ENCODE results near the gene CADM1.

CADM1 gene

GRCh38 chr11:115503083-115503885, 931 bp downstream of the CADM1 start:
- DNase-seq (ENCODE audit: low read depth) = no peak
- peak; percentile 72 for TF ChIP-seq CTCF (IDR thresholded peaks at IDR 0.05; ENCODE audit: control insufficient read depth, extremely low read depth, insufficient read depth)
- H3K4me3 ChIP-seq (ENCODE audit: low read depth, low read length) = peak overlapping the region; percentile 49

- no peak for DNase-seq (ENCODE audit: low read depth)
- no peak for TF ChIP-seq CTCF (IDR thresholded peaks at IDR 0.05; ENCODE audit: control insufficient read depth, extremely low read depth, insufficient read depth)
- peak overlapping the region; percentile 49 for H3K4me3 ChIP-seq (ENCODE audit: low read depth, low read length)
These were observed 1.6 kb downstream of the CADM1 start for GRCh38 chr11:115502636-115503082.

- H3K4me3 ChIP-seq (ENCODE audit: low read depth, low read length) = no peak overlapping the region
- DNase-seq (ENCODE audit: low read depth) = no peak
- no peak for TF ChIP-seq CTCF (IDR thresholded peaks at IDR 0.05; ENCODE audit: control insufficient read depth, extremely low read depth, insufficient read depth)
These were observed 2.2 kb downstream of the CADM1 start for GRCh38 chr11:115501893-115502589.

GRCh38 chr11:115501502-115501892, 2.7 kb downstream of the CADM1 start:
- H3K4me3 ChIP-seq (ENCODE audit: low read depth, low read length) = no peak overlapping the region
- no peak for TF ChIP-seq CTCF (IDR thresholded peaks at IDR 0.05; ENCODE audit: control insufficient read depth, extremely low read depth, insufficient read depth)
- no peak for DNase-seq (ENCODE audit: low read depth)

GRCh38 chr11:115500547-115501501, 3.4 kb downstream of the CADM1 start:
- no peak overlapping the region for H3K4me3 ChIP-seq (ENCODE audit: low read depth, low read length)
- TF ChIP-seq CTCF (IDR thresholded peaks at IDR 0.05; ENCODE audit: control insufficient read depth, extremely low read depth, insufficient read depth) = no peak
- no peak for DNase-seq (ENCODE audit: low read depth)

- TF ChIP-seq CTCF (IDR thresholded peaks at IDR 0.05; ENCODE audit: control insufficient read depth, extremely low read depth, insufficient read depth) = no peak
- no peak for DNase-seq (ENCODE audit: low read depth)
- H3K4me3 ChIP-seq (ENCODE audit: low read depth, low read length) = no peak overlapping the region
These were observed 4.3 kb downstream of the CADM1 start for GRCh38 chr11:115499891-115500290.

Data from LNCaP clone FGC (cell line).